Inflammatory macrophage treated with lipopolysaccharide for 1 hour (primary cell): ENCODE data around the gene ANKUB1.

Experiments
- DNase-seq, 2 donors: peaks; one replicate each; pipeline ENCODE4 v3.0.0-alpha.2; 2020 to 2022

Gene ANKUB1

DNA sequence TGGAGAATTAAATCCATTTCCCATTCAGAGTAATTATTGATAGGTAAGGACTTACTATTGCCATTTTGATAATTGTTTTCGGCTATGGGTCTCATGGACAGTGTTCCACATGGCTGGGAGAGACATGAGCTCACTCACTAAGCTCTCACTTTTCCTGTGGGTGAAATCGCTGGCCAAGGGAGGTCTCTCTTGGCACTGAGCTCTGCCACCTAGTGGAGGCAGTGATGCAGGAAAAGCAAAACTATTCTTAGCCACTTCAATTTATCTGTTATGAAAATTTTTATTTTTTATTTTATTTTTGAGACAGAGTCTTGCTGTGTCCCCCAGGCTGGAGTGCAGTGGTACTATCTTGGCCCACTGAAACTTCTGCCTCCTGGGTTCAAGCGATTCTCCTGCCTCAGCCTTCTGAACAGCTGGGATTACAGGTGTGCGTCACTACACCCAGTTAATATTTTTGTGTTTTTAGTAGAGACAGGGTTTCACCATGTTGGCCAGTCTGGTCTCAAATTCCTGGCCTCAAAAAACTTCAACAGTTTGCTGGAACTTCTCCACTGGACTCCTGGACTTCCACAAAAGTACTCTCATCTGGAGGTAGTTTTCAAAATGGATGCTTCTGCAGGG, 16.0 kb upstream of the ANKUB1 start:
- DNase-seq: peak; percentile 78 to 87

DNA sequence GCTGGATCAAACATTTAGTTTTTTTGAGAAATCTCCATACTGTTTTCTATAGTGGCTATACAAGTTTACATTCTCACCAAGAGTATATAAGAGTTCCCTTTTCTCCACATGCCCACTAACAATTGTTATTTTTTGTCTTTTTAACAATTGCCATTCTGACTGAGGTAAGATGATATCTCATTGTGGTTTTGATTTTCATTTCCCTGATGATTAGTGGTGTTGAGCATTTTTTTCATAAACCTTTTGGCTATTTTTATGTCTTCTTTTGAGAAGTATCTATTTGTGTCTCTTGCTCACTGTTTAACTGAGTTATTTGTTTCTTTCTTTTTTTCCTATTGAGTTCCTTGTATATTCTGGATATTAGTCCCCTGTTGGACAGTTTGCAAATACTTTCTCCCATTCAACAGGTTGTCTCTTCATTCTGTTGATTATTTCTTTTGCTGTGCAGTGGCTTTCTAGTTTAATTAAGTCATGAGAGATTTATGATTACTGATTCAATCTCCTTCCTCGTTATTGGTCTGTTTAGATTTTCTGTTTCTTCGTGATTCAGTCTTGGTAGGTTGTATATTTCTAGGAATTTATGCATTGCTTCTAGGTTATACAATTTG, 13.9 kb upstream of the ANKUB1 start:
- no peak for DNase-seq

GRCh38 chr3:149801639-149802038, 9.3 kb upstream of the ANKUB1 start:
- DNase-seq: no peak

GRCh38 chr3:149801195-149801594, 8.8 kb upstream of the ANKUB1 start:
- DNase-seq: peak in 1 of 2 donors; percentile 47

GRCh38 chr3:149800693-149801092, 8.3 kb upstream of the ANKUB1 start:
- no peak for DNase-seq

- no peak for DNase-seq
These were observed 3.7 kb upstream of the ANKUB1 start for GRCh38 chr3:149796026-149796425.

GRCh38 chr3:149790698-149791097, 1.7 kb downstream of the ANKUB1 start:
- no peak for DNase-seq

DNA sequence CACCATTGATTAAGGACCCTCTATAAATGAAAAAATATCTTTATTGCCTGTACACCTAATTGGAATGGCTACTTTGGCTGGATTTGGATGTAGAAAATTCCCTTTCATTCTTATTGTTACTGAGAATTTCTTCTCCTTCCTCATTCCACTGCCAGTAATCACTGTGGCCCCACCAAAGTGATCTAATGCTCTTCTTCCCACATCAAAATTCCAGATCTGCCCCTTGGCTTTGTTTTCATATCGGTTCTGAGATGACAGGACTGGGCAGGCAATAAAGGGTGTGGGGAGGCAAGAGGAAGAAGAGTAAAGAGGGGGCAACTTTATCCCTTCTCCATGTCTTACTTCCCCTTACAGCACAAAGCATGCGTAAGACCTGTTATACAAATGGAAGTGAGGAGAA, 2.1 kb downstream of the ANKUB1 start:
- peak in 1 of 2 donors; percentile 24 for DNase-seq

GRCh38 chr3:149784064-149784704, 8.2 kb downstream of the ANKUB1 start:
- DNase-seq: no peak

- peak; percentile 64 to 76 for DNase-seq
These were observed 8.8 kb downstream of the ANKUB1 start for GRCh38 chr3:149783576-149783975.

GRCh38 chr3:149781741-149782140, 10.6 kb downstream of the ANKUB1 start:
- peak in 1 of 2 donors; percentile 31 for DNase-seq

GRCh38 chr3:149781211-149781610, 11.1 kb downstream of the ANKUB1 start:
- DNase-seq: peak; percentile 72 to 86

GRCh38 chr3:149777414-149778214, 14.7 kb downstream of the ANKUB1 start:
- no peak for DNase-seq

GRCh38 chr3:149776170-149776569, 16.2 kb downstream of the ANKUB1 start:
- DNase-seq: no peak

DNA sequence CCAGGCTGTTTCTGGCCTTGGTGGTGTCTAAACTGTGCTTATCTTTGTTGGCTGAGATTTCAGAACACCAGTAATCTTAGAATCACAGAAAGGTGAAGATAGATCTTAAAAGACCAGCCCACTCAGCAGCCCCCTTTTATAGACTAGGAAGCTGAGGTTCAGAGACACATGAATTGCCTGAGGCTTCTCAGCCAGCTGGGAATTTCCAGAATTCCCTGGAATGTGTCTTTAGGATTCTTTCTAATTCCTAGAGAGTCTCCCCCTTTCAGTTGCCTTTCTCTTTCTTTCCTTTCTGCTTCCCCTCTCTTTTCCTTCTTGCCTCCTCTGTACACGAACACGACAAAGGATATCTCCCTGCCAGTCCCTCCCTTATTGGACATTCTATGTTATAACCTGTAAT, 19.5 kb downstream of the ANKUB1 start:
- no peak for DNase-seq

DNA sequence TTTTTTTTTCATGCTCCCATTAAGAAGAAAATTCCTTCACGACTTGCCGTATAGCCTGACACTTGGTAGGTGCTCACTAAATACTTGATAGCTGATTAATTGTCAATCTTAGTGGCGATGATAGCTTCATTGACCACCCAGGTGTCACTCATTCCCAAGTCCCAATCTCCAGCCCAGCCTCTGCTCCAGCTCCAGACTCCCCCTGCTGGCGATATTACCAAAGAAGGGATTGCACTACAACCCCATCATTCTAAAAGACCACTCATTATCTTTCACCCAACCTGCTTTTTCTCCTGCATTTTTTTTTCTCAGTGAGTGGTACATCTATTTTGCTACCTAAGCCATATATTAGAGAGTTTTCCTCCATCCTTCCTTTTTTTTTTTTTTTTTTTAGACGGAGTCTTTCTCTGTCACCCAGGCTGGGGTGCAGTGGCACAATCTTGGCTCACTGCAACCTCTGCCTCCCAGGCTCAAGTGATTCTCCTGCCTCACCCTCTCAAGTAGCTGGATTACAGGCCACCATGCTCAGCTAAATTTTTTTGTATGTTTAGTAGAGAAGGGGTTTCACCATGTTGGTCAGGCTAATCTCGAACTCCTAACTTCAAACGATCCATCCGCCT, 20.6 kb downstream of the ANKUB1 start:
- DNase-seq: peak in 1 of 2 donors; percentile 68

GRCh38 chr3:149770246-149770645, 22.1 kb downstream of the ANKUB1 start:
- DNase-seq: no peak

DNA sequence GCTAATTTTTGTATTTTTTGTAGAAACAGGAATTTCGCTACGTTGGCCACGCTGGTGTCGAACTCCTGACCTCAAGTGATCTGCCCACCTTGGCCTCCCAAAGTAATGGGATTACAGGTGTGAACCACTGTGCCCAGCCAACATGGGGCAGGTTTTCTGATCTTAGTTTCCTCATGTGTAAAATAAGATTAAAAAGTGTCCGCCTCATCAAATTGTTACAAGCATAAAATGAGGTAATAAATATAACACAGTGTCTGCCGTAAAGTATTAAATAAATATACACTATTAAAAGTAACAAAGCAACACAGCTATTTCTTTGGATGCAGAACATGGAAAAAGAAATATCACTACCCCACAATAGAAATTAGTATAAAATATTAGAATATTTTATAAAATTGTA, 23.6 kb downstream of the ANKUB1 start:
- no peak for DNase-seq

DNA sequence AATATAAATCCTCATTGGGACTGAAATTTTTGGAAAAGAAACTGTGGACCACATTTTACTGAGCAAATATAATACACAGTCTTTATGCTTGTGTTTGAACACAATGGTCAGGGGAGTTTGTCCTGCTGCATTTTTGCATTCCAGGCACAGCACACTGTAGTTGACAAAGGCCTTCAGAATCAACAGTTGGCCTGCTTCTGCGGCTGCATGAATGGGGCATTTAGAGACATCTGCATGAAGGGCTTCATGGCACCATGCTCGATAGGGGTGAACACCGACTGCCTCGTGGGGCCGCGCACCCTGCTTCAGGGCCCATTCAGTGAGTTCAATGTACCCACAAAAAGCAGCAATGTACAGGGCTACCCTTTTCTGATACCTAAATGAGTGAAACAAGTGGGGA, 24.6 kb downstream of the ANKUB1 start:
- DNase-seq: no peak

DNA sequence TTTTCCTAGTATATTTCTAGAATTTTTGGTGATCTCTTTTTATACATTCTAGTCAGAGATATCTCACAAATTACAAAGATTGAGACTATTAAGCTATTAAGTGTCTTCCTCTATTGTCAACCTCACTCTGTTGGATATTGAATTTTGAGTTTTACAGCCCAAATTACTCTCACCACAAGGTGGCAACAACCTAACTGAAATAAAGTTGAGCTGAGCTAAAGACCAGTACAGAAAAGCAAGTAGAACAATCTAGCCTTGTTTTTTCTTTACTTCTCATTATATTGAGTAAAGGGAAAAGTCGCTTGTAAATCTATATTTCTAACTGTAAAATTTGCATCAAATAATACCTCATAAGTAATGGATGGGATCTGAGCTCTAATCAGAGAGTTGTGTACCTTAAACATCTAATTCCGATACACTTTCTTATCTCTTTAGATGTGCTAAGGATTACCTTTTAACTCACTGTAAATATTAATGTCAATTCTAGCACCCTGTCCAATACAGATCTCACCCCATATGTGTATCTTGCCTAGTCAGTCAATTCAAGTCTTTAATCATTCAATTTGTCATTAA, 26.5 kb downstream of the ANKUB1 start:
- peak; percentile 39 to 63 for DNase-seq

GRCh38 chr3:149764302-149764701, 28.1 kb downstream of the ANKUB1 start:
- DNase-seq: no peak

GRCh38 chr3:149763565-149764195, 28.7 kb downstream of the ANKUB1 start:
- peak in 1 of 2 donors; percentile 69 for DNase-seq
